Fibroblast of skin of abdomen (primary cell): ENCODE results near the gene IFNGR2. TPM values are rescaled to one million over a fixed set of nuclear protein-coding genes. Genes with fewer than 3 reads are reported as not detected.
A peak's percentile ranks its signal among the peaks of the same experiment; 100 is the strongest.
"Not testable (repeated sequence)": the region's sequence is repeated elsewhere in the genome, so short reads cannot be mapped to it uniquely, and the experiment has no call there.

Experiments
- DNase-seq: peaks from one replicate; pipeline ENCODE4 v3.0.0-alpha.2; 2013
- polyA plus RNA-seq, 2 experiments: library from polyadenylated mRNA; unstranded; fragments of 120-200 nt; gene quantifications; one replicate each; pipeline ENCODE4 v1.2.1, GENCODE V29; 2013; ENCODE audit not compliant: insufficient read length in 2 of 2

Gene IFNGR2
- 71.4 TPM for polyA plus RNA-seq (2013, experiment 1 of 2; ENCODE audit: insufficient read length)
- polyA plus RNA-seq (2013, experiment 2 of 2; ENCODE audit: insufficient read length): 72.3 TPM

- peak; percentile 57 for DNase-seq
These were observed at the start of gene IFNGR2 for GRCh38 chr21:33403128-33403785. TSS of gene IFNGR2 (plus strand) at chr21:33403413. CDS start at chr21:33403544, 131 bp downstream.

GRCh38 chr21:33355355-33355754 is 47.9 kb upstream of the IFNGR2 start:
- no peak for DNase-seq

- no peak for DNase-seq
These were observed 47.2 kb upstream of the IFNGR2 start for GRCh38 chr21:33355996-33356395.

GRCh38 chr21:33357177-33357576 is 46.0 kb upstream of the IFNGR2 start:
- no peak for DNase-seq

GRCh38 chr21:33359446-33359845 is 43.8 kb upstream of the IFNGR2 start:
- no peak for DNase-seq

- DNase-seq: peak; percentile 47
These were observed 42.9 kb upstream of the IFNGR2 start for GRCh38 chr21:33360281-33360680.

GRCh38 chr21:33360881-33361602 is 42.2 kb upstream of the IFNGR2 start:
- peak; percentile 75 for DNase-seq

GRCh38 chr21:33362044-33362555 is 41.1 kb upstream of the IFNGR2 start:
- no peak for DNase-seq

GRCh38 chr21:33363911-33364609 is 39.2 kb upstream of the IFNGR2 start:
- DNase-seq: not testable (repeated sequence)

- no peak for DNase-seq
These were observed 38.4 kb upstream of the IFNGR2 start for GRCh38 chr21:33364830-33365229.

GRCh38 chr21:33367309-33367973 is 35.8 kb upstream of the IFNGR2 start:
- no peak for DNase-seq

- DNase-seq: no peak
These were observed 35.1 kb upstream of the IFNGR2 start for GRCh38 chr21:33368124-33368523.

- DNase-seq: no peak
These were observed 34.6 kb upstream of the IFNGR2 start for GRCh38 chr21:33368576-33368975.

GRCh38 chr21:33369586-33369985 is 33.6 kb upstream of the IFNGR2 start:
- no peak for DNase-seq

- DNase-seq: no peak
These were observed 32.9 kb upstream of the IFNGR2 start for GRCh38 chr21:33370305-33370704.

- no peak for DNase-seq
These were observed 31.8 kb upstream of the IFNGR2 start for GRCh38 chr21:33371366-33371765.

GRCh38 chr21:33372582-33372981 is 30.6 kb upstream of the IFNGR2 start:
- DNase-seq: no peak

GRCh38 chr21:33373451-33373850 is 29.8 kb upstream of the IFNGR2 start:
- no peak for DNase-seq

GRCh38 chr21:33374080-33374449 is 29.1 kb upstream of the IFNGR2 start:
- no peak for DNase-seq

GRCh38 chr21:33374450-33375096 is 28.6 kb upstream of the IFNGR2 start:
- DNase-seq: peak; percentile 48

GRCh38 chr21:33375101-33375644 is 28.0 kb upstream of the IFNGR2 start:
- no peak for DNase-seq
